LNCAP (cell line): ENCODE results near the gene NMBR.

ENCODE experiments used
- CTCF ChIP-seq: fragments of 450-650 bp; IDR thresholded peaks from 2 replicates; pipeline ENCODE4 v1.5.1; 2017; ENCODE audit warnings: mild to moderate bottlenecking

NMBR gene

GRCh38 chr6:142167486-142167885 lies 20.6 kb upstream of the NMBR start:
- TF ChIP-seq CTCF: no peak

- TF ChIP-seq CTCF: no peak
These were observed 20.1 kb upstream of the NMBR start for GRCh38 chr6:142167071-142167470.

- no peak for TF ChIP-seq CTCF
These were observed 18.3 kb upstream of the NMBR start for GRCh38 chr6:142165227-142165626.

GRCh38 chr6:142162780-142163179 lies 15.9 kb upstream of the NMBR start:
- TF ChIP-seq CTCF: no peak

GRCh38 chr6:142155895-142156757 lies 9.2 kb upstream of the NMBR start:
- TF ChIP-seq CTCF: peak; percentile 51

GRCh38 chr6:142155091-142155490 lies 8.2 kb upstream of the NMBR start:
- no peak for TF ChIP-seq CTCF

- no peak for TF ChIP-seq CTCF
These were observed 7.4 kb upstream of the NMBR start for GRCh38 chr6:142154336-142154735.
